SU-DHL-6 (cell line): ENCODE data around the gene POFUT2.

Source experiments
- H2AFZ ChIP-seq: fragments of 200-600 bp; sonication (generic); 2 replicates; pipeline ENCODE4 v1.6.1; 2014; ENCODE audit warnings: low read depth, mild to moderate bottlenecking, moderate library complexity, mixed read lengths, antibody characterized with exemption, low read length; ENCODE audit not compliant: severe bottlenecking
- H3F3A ChIP-seq: fragments of 200-600 bp; shearing (Covaris generic); 2 replicates; pipeline ENCODE4 v1.6.0; 2016; ENCODE audit warnings: antibody characterized with exemption, mild to moderate bottlenecking; ENCODE audit not compliant: insufficient read depth
- H3K27ac ChIP-seq: fragments of 200-600 bp; sonication (generic); 2 replicates; pipeline ENCODE4 v1.5.1; 2016; ENCODE audit warnings: low read depth, mild to moderate bottlenecking, low read length, moderate library complexity, mixed read lengths
- H3K27me3 ChIP-seq: fragments of 200-600 bp; sonication (generic), shearing (Covaris generic); 2 replicates; pipeline ENCODE4 v1.6.0; 2014; ENCODE audit warnings: mild to moderate bottlenecking, low read length
- H3K36me3 ChIP-seq: fragments of 200-600 bp; sonication (generic); 2 replicates; pipeline ENCODE4 v1.6.1; 2014; ENCODE audit warnings: mild to moderate bottlenecking, low read length, mixed read lengths
- H3K4me2 ChIP-seq: fragments of 300-600, 200-600 bp; shearing (Covaris generic), sonication (generic); 2 replicates; pipeline ENCODE4 v1.6.0; 2014; ENCODE audit warnings: low read length, low read depth, mild to moderate bottlenecking; ENCODE audit not compliant: poor library complexity, severe bottlenecking
- H3K4me3 ChIP-seq: fragments of 200-600 bp; sonication (generic); 2 replicates; pipeline ENCODE4 v1.5.1; 2014; ENCODE audit warnings: antibody characterized with exemption, low read length, mild to moderate bottlenecking, mixed read lengths; ENCODE audit not compliant: insufficient read depth, poor library complexity, severe bottlenecking
- H3K79me2 ChIP-seq: fragments of 200-600 bp; sonication (generic); 2 replicates; pipeline ENCODE4 v1.6.1; 2014; ENCODE audit warnings: mild to moderate bottlenecking, low read length, moderate library complexity; ENCODE audit not compliant: insufficient read depth
- H3K9ac ChIP-seq: fragments of 200-600 bp; sonication (generic); 2 replicates; pipeline ENCODE4 v1.7.0; 2014; ENCODE audit warnings: mild to moderate bottlenecking, low read length
- H3K9me2 ChIP-seq: fragments of 200-600 bp; sonication (generic); replicated peaks from 2 replicates; pipeline ENCODE4 v1.6.1; 2014; ENCODE audit warnings: low read length; ENCODE audit not compliant: insufficient read depth
- H3K9me3 ChIP-seq: fragments of 200-600 bp; sonication (generic); 2 replicates; pipeline ENCODE4 v1.6.1; 2014; ENCODE audit warnings: low read length, mixed read lengths; ENCODE audit not compliant: insufficient read depth
- H4K20me1 ChIP-seq: fragments of 200-600 bp; sonication (generic); 2 replicates; pipeline ENCODE4 v1.6.1; 2014; ENCODE audit warnings: low read depth, mild to moderate bottlenecking, antibody characterized with exemption, low read length, moderate library complexity, mixed read lengths
- EZH2phosphoT487 ChIP-seq: fragments of 200-600 bp; sonication (generic), shearing (Covaris generic); conservative IDR thresholded peaks from 2 replicates; pipeline ENCODE4 v1.6.1; 2018; ENCODE audit warnings: mild to moderate bottlenecking, antibody characterized with exemption, low read length, moderate library complexity, mixed read lengths
- TF ChIP-seq, protein P1 (sequence below): fragments of 200-600 bp; sonication (generic); IDR thresholded peaks from one replicate; pipeline ENCODE4 v1.5.1; 2017; ENCODE audit warnings: antibody characterized with exemption, mild to moderate bottlenecking, low read length, moderate library complexity; ENCODE audit not compliant: insufficient read depth, poor library complexity, severe bottlenecking

Gene POFUT2

DNA sequence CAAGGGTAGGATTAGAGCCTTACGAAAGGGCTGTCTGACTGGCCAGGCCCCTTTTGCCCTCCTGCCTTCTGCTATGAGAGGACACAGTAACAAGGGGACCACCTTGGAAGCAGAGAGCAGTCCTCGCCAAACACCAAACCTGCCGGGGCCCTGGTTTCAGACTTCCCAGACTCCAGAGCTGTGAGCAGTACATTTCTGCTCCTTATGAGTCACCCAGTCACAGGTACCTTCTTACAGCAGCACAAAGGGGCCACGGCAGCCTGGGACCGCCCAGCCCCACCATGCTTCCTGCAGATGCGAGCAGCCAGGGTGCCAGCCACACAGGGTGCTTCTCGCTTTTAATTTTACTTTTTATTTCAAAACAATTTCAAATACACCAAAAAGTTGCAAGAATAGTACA is 17.2 kb upstream of the POFUT2 start:
- Histone ChIP-seq H2AFZ (no peak overlapping the region), H3K9me2 (no peaks in the 10 kb centered on the region), H3K36me3 (no peaks in the 10 kb centered on the region), H3K79me2 (no peaks in the 10 kb centered on the region), H3K9me3 (no peaks in the 10 kb centered on the region), H3K27me3 (no peaks in the 10 kb centered on the region), H4K20me1 (no peaks in the 10 kb centered on the region), H3K9ac (no peak overlapping the region), H3F3A (no peaks in the 10 kb centered on the region), H3K4me3 (no peak overlapping the region), H3K4me2 (no peak overlapping the region), H3K27ac (no peak overlapping the region)
- TF ChIP-seq EZH2phosphoT487: no peak
- TF ChIP-seq, protein P1, sequence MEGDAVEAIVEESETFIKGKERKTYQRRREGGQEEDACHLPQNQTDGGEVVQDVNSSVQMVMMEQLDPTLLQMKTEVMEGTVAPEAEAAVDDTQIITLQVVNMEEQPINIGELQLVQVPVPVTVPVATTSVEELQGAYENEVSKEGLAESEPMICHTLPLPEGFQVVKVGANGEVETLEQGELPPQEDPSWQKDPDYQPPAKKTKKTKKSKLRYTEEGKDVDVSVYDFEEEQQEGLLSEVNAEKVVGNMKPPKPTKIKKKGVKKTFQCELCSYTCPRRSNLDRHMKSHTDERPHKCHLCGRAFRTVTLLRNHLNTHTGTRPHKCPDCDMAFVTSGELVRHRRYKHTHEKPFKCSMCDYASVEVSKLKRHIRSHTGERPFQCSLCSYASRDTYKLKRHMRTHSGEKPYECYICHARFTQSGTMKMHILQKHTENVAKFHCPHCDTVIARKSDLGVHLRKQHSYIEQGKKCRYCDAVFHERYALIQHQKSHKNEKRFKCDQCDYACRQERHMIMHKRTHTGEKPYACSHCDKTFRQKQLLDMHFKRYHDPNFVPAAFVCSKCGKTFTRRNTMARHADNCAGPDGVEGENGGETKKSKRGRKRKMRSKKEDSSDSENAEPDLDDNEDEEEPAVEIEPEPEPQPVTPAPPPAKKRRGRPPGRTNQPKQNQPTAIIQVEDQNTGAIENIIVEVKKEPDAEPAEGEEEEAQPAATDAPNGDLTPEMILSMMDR: no peak

DNA sequence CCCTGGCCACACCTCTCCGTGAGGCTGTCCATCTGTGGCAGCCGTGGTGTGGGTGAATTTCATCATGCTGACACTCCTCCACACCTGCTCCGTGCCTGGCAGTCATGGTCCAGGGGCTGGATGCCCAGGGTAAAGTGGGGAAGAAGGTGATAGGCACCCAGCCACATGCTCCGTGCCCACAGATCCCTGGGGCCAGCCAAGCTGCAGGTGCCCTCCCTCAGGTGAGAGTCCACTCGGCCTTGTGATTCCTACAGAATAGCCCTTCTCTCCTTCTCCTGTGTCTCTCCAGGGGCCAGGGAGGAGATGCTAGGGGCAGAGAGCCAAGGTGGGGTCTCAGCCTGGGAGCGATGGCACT is 16.8 kb upstream of the POFUT2 start:
- Histone ChIP-seq H3K27me3 (no peaks in the 10 kb centered on the region), H3K27ac (no peak overlapping the region), H4K20me1 (no peaks in the 10 kb centered on the region), H2AFZ (no peak overlapping the region), H3K9ac (no peak overlapping the region), H3K36me3 (no peaks in the 10 kb centered on the region), H3K9me2 (no peaks in the 10 kb centered on the region), H3K79me2 (no peaks in the 10 kb centered on the region), H3K4me3 (no peak overlapping the region), H3K9me3 (no peaks in the 10 kb centered on the region), H3F3A (no peaks in the 10 kb centered on the region), H3K4me2 (no peak overlapping the region)
- no peak for TF ChIP-seq EZH2phosphoT487
- TF ChIP-seq, protein P1: no peak

DNA sequence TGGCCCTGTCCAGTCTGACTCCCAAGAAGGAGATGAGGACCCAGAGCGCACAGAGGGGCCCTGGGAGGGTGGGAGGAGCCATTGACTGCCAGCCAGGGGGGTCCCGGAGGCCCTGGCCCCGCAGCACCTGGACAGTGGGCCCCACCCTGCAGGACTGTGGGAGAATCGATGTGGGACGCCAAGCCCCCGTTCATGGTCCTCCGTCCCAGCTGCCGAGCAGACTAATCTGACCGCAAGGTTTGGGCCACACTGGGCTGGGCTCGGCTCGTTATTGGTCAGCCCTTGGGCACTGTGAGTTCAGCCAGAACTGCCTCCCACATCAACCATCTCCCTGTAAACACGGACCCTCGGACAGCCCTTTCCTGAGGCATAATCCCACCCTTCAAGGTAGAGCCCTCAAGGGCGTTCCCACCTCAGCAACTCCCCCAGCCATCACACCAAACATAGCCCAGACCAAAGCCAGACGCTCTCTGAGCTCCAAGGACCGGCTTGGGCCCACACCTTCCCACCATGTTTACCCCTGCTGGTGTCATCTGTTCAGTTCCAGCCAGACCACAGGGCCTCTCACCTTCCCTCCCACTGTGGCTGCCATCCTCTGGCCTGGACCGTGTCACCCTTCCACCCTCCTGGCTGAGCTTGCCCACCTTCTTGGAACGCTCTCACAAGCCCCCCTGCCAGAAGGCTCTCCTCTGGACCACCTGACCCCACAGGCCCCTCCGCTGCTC is 16.2 kb upstream of the POFUT2 start:
- H3K9me3 ChIP-seq: no peaks in the 10 kb centered on the region
- no peak overlapping the region for H3K9ac ChIP-seq
- no peaks in the 10 kb centered on the region for H3K27me3 ChIP-seq
- no peak overlapping the region for H3K4me3 ChIP-seq
- TF ChIP-seq, protein P1: no peak
- no peak for TF ChIP-seq EZH2phosphoT487
- H3K36me3 ChIP-seq: no peaks in the 10 kb centered on the region
- no peak overlapping the region for H3K27ac ChIP-seq
- H3K79me2 ChIP-seq: no peaks in the 10 kb centered on the region
- no peaks in the 10 kb centered on the region for H3K9me2 ChIP-seq
- no peak overlapping the region for H2AFZ ChIP-seq
- no peaks in the 10 kb centered on the region for H3F3A ChIP-seq
- no peaks in the 10 kb centered on the region for H4K20me1 ChIP-seq
- H3K4me2 ChIP-seq: no peak overlapping the region
